Activated CD8-positive, alpha-beta memory T cell treated with anti-CD3 and anti-CD28 coated beads, Interleukin-2, amount 50 U/mL, for 4 hours (primary cell): ENCODE measurements around the gene HK3.
"Not testable (repeated sequence)": the region's sequence is repeated elsewhere in the genome, so short reads cannot be mapped to it uniquely, and the experiment has no call there.

ENCODE experiments used
- DNase-seq: peaks from one replicate; pipeline ENCODE4 v3.0.0-alpha.2; 2020

The HK3 gene

GRCh38 chr5:176881021-176881749 is 18.0 kb downstream of the HK3 start:
- DNase-seq, result no peak

GRCh38 chr5:176880366-176881020 is 18.7 kb downstream of the HK3 start:
- DNase-seq, result no peak

GRCh38 chr5:176879663-176880361 is 19.3 kb downstream of the HK3 start:
- DNase-seq, result no peak

DNA sequence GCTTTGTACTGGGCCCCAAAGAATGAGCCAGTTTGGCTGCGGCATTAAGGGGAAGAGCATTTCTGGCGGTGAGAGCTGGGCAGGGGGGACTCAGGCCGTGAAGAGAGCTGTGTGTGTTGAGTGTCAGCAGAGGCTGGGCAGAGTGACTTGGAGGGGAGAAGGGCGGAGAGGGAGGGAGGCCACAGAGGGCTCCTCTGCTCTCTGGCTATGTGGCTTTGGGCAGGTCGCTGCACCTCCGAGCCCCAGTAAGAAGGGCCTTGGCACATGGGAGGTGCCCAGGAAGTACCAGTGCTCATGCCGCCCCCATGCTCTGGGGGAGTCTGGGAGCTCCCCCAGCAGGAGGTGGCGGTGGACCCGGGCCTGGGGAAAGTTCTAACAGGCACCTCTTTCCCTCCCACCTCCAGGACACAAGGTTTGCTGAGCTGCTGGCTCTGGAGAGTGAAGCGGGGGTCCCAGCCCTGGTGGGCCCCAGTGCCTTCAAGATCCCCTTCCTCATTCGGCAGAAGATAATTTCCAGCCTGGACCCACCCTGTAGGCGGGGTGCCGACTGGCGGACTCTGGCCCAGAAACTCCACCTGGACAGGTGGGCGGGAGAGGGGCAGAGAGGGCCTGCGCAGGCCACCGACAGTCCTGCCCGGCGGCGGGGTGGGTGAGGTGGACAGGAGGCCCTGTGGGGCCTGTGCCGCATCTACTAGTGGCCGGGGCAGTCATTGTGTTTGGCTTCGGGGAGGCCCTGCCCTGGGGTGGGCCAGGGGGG is 20.1 kb downstream of the HK3 start:
- no peak for DNase-seq

GRCh38 chr5:176878463-176878862 is 20.7 kb downstream of the HK3 start:
- no peak for DNase-seq

DNA sequence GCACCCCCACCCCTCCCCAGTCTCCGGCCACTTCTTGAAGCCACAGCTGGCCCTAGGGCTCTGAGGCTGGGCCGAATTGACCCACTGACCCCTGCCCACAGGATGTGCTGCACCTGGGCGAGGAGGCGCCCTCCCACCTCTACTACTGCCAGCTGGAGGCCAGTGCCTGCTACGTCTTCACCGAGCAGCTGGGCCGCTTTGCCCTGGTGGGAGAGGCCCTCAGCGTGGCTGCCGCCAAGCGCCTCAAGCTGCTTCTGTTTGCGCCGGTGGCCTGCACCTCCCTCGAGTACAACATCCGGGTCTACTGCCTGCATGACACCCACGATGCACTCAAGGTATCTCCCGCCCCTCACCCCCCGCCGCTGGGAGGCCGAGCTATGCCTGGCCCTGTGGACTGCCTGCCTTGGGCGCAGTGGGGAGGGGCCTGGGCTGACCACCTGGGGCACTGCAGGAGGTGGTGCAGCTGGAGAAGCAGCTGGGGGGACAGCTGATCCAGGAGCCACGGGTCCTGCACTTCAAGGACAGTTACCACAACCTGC is 21.3 kb downstream of the HK3 start:
- DNase-seq, result no peak

DNA sequence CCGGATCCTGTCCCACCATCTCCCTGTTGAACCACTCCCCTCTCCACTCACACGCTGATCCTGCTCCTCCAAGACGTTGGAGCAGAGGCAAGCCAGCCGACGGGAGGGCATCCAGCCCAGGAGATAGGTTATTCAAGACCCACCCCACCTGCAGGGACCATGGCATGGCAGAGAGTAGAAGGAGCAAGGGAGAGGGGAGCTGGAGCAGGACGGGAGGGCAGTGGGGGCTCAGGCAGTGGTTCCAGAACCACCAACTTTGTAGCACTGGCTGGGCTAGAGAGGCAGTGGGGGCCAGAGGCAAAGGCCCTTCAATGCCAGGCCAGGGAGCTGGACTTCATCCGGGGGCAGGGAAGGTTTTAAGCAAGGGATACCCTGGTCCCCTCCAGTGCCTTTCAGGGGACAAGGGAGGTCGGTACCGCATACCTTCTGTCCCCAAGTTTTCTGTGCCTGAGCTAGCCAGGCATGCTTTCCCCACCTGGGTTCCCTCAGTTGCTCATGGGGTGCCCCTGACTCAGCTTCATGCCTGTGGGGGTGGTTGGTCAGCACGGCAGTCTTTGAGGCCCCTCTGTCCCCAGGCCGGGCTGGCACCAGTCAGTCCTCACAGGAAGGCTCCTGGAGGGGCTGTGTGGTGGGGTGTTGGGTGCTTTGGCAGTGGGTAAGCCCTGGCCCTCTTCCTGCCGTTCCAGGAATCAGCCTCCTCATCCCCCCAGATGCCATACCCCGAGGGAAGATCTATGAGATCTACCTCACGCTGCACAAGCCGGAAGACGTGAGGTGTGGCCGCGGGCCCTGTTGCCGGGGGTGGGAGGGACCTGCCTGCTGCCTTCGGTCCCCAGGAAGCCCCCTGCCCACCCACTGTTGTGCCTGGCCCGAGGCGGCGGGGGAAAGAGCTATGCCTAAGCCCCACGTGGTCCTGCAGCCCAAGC is 22.4 kb downstream of the HK3 start:
- no peak for DNase-seq

GRCh38 chr5:176875783-176876505 is 23.2 kb downstream of the HK3 start:
- no peak for DNase-seq

DNA sequence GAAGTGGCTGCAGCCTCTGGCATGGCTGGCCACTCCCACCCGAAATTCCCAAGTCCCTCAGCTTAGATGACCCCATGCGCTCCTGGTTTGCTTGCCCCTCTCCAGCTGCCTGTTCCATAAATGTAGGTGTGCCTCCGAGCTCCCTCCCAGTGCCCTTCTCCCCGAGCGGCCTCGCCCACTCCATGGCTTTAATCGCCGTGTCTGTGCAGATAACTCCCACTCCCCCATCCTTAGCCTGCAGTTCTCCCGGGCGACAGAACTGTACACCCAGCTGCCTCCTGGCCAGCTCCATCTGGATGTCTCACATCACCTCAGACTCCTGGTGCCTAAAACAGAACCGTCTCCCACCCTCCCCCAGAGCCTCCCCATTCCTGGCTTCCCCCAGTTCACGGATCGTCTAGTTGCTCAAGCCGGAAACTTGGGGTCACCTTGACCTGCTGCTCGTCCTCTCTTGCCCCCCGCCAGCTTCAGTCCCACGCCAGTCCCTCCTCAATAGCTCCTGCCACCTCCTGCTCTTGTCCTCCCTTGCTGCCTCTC is 24.1 kb downstream of the HK3 start:
- DNase-seq, result no peak

DNA sequence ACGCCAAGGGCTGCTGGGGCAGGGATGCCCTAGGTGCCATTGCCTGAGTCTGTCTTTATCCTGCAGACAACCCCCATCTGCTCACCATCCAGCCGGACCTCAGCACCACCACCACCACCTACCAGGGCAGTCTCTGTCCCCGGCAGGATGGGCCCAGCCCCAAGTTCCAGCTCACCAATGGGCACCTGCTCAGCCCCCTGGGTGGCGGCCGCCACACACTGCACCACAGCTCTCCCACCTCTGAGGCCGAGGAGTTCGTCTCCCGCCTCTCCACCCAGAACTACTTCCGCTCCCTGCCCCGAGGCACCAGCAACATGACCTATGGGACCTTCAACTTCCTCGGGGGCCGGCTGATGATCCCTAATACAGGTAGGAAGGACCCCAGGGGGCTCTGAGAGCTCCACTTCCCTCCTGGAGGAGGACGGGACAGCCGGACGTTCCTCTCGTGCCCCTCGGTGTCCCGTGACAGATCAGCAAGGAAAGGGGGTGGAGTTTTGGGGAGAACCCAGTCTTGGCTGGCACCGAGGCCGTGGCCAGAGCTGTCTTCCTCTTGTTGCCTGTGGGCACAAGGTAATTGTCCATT is 24.9 kb downstream of the HK3 start:
- DNase-seq, result no peak

DNA sequence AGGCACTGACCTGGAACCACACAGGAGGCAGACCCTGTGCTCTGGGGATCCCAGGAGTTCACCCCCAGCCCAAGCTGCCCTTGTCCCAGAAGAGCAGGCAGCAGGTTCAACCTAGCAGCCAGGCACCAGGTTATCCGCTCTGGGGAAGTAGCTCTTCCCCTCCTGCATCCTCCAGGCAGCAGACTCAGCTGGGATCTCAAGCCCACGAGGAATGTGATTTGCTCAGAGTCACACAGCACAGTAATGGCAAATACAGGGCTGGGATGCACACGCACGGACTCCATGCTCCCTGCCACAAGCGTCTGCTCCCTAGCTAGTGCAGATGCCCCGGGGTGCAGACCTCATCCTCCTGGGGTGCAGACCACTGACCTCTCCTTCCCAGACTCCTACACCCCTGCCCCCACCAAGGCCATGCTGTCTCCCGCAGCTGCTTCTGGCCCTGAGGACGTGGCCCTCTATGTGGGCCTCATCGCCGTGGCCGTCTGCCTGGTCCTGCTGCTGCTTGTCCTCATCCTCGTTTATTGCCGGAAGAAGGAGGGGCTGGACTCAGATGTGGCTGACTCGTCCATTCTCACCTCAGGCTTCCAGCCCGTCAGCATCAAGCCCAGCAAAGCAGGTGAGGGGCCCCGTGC is 25.5 kb downstream of the HK3 start:
- DNase-seq, result no peak

- not testable (repeated sequence) for DNase-seq
Measured at GRCh38 chr5:176873011-176873410, 26.1 kb downstream of the HK3 start.

GRCh38 chr5:176872586-176872985 is 26.6 kb downstream of the HK3 start:
- DNase-seq, result not testable (repeated sequence)

- DNase-seq, result not testable (repeated sequence)
Measured at GRCh38 chr5:176870644-176871043, 28.5 kb downstream of the HK3 start.

GRCh38 chr5:176870110-176870591 is 29.0 kb downstream of the HK3 start:
- no peak for DNase-seq

DNA sequence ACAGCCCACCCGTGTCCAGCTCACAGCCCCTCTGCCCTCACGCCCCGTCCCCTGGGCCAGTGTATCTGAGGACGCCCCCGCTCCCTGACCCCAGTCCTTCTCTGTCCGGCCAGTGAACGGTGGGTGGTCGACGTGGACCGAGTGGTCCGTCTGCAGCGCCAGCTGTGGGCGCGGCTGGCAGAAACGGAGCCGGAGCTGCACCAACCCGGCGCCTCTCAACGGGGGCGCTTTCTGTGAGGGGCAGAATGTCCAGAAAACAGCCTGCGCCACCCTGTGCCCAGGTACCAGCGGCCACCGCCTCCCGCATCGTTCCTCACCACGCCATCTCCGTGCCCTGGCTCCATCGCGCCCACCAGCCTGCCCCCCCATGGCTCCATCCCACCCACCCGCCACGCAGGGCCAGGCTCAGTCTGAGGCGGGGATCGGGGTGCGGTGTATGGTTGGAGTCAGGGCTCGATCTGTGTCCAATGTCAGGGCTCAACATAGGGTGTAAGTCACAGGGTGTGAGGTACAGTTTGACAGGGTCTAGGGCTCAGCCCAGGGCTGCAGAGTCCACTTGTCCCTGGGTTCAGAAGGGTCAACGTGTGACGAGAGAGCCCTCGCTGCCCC is 29.5 kb downstream of the HK3 start:
- DNase-seq, result no peak

- no peak for DNase-seq
Measured at GRCh38 chr5:176868731-176869130, 30.4 kb downstream of the HK3 start.

DNA sequence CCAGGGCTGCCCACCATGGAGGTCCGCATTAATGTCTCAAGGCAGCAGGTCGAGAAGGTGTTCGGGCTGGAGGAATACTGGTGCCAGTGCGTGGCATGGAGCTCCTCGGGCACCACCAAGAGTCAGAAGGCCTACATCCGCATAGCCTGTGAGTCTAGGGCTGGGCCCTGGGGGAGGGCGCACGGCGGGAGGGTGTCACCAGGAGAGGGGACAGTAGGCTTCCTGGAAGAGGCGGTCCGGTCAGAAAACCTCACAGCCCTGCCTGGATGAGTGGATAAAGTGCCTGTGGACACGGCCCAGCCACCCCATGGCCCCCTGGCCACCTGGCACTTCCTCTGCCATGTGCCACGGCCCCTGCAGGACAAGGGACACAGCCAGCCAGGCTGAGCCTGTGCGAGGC is 31.0 kb downstream of the HK3 start:
- no peak for DNase-seq

- no peak for DNase-seq
Measured at GRCh38 chr5:176866707-176867310, 32.3 kb downstream of the HK3 start.
